Measurements from ENCODE around the gene ZNF117.
"Not testable (repeated sequence)": the region's sequence is repeated elsewhere in the genome, so short reads cannot be mapped to it uniquely, and the experiment has no call there.

ZNF117 gene

DNA sequence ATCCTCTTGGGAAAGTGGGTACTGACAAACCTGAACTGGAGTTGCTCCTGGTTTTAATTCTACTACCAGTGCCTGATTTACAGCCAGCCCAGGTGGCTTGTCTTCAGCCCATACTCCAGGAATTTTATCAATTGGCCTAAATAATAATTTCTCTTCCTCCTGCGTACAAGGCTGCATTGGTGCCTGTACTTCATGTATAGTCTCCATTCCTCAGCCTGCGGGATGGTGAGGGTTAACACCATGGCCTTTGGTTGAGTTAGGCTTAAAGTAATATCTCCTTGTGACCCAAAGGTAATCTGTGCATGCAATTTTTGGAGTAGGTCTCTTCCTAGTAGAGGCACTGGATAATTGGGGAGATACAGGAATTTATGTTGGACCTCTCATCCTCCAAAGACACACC, 5.5 kb upstream of the ZNF117 start:
- DNase-seq: no peak

DNA sequence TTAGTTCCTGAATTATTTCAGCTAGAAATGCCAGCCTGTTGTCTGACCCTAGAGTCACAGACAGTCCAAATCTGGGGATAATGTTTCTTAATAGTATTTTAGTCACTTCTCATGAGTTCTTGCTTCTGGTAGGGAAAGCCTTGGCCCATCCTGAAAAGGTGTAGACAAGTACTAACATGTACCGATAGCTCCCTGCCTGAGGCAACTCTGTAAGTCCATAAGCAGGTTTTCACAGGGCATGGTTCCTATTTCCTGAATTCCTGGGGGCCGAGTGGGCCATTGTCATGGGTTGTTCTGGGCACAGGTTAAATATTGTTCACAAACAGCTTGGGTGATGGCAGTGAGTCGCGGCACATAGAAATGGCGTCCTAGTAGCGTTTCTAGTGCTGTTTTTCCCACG, 3.1 kb upstream of the ZNF117 start:
- no peak for DNase-seq

DNA sequence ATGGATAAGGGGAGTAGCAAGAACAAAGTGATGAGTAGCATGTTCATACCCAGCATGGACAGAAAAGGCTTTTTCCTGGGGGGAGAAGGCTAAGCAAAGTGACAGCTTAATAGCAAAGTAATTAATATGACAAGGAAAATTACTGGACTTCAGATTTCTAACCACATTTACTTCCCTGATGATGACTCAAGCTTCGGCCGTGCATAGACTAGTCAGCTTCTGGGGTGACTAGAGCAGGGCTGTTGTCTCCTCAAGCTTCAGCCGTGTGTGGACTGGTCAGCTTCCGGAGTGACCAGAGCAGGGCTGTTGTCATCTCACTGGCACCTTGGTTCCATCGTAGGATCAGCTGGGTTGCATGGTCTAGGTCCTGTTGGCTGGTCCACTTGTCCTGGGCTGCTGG, 2.1 kb upstream of the ZNF117 start:
- DNase-seq: no peak

DNA sequence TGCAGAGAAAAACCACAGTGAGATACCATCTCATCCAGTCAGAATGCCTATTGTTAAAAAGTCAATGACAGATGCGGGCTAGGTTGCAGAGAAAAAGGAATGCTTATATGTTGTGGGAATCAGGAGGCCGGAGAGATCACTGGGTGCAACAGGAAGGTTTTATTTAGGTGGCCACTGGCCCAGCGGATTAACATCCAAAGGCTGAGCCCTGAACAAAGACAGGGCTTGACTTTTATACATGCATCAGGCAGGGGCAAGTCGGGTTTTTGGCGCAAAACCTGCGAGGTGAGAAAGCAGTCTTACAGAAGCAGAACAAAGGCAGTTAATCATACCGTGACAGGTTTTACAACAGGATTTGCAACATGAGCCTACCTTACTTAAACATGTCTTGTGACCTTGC, 620 bp downstream of the ZNF117 start:
- DNase-seq: no peak

DNA sequence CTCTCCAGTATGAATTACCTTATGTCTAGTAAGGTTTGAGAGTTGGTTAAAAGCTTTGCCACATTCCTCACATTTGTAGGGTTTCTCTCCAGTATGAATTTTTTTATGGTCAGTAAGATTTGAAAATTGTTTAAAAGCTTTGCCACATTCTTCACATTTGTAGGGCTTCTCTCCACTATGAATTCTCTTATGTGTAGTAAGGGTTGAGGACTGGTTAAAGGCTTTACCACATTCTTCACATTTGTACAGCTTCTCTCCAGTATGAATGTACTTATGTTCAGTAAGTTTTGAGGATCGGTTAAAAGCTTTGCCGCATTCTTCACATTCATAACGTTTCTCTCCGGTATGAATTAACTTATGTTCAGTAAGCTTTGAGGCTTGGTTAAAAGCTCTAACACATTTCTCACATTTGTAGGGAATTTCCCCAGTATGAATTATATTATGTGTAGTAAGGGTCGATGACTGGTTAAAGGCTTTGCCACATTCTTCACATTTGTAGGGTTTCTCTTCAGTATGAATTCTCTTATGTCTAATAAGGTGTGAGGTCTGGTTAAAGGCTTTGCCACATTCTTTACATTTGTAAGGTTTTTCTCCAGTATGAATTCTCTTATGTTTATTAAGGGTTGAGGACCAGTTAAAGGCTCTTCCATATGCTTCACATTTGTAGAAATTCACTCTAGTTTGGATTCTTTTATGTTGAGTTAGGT, 12.2 kb downstream of the ZNF117 start:
- DNase-seq: no peak

DNA sequence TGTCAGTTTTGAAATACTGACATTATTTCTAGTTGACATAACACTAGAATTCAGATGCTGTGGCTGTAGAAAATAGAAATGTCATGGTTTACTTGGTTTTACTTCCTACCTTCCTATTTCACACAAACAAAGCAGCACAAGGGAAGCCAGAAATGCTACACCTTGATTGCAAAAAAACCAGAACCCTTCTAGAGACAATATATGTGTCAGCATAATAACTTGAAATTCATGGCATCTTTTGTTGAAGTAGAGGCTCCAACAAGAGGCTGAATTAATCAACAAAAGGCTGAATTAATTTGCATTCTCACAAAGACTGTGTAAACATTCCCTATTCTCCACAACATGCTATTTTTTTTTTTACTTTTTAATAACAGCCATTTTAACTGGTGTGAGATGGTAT, 25.2 kb downstream of the ZNF117 start:
- no peak for DNase-seq

DNA sequence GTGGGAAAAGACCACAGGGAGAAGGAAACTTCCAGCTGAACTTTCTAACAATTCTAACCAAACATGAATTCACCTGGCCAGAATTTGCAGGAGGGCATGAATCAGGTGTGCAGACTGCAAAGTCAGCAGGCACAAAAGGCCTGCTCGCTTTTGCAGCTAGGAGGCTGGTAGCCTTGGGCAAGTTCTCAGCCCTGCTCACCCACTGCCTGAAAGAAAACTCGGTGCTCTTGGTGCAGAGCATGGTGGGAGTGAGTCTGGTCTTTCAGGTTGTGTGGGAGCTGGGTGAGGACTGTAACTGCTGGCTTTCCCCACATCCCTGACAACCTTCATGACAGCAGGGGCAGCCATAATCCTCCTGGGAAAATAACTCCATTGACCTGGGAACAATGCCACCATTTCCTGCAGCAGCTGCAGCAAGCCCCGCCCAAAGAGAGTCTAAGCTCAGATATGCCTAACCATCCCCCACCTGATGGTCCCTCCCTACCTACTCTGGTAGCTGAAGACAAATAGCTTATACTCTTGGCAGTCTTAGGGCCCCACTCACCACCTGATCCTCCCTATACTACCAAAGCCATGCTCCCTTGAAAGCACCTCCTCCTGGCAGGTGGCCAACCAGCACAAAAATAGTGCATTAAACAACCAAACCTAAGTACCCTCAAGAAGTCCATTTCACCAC, 31.6 kb downstream of the ZNF117 start:
- DNase-seq: peak; percentile 85

DNA sequence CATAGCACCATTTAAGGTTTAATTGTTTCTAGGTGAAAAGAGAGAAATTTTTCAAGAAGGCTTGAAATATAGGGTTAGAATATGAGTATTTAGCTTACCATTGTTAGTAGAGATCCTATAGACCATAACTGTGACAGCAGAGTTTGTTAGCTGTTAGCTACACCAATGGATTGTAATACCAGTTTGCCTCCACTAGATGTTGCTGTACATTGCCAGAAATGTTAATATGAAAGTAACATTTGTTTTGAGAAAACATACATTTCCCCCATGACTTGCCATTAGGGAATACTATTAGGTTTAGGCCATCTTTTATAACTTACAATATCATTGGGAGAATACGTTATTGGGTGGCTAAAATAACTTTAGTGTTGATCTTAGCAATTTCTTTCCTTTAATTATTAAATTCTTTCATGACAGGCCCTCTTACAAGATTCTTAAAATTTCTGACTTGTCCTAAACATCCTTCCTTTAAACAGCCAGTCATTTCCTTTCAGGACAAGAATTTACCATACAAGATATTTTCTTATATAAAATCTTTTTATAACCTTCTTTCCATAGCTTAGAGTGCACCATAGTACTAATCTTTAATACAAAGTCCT, 39.5 kb downstream of the ZNF117 start:
- DNase-seq: peak; percentile 20

DNA sequence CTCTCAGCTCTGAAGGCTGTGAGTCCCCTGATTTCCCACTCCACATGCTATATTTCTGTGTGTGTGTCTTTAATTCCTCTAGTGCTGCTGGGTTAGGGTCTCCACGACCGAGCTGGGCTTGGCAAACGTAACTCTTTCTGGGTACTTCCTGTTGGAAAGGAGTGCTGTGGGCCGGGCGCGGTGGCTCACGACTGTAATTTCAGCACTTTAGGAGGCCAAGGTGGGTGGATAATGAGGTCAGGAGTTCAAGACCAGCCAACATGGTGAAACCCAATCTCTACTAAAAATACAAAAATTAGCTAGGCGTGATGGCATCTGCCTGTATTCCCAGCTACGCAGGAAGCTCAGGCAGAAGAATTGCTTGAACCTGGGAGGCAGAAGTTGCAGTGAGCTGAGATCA, 40.2 kb downstream of the ZNF117 start:
- not testable (repeated sequence) for DNase-seq

DNA sequence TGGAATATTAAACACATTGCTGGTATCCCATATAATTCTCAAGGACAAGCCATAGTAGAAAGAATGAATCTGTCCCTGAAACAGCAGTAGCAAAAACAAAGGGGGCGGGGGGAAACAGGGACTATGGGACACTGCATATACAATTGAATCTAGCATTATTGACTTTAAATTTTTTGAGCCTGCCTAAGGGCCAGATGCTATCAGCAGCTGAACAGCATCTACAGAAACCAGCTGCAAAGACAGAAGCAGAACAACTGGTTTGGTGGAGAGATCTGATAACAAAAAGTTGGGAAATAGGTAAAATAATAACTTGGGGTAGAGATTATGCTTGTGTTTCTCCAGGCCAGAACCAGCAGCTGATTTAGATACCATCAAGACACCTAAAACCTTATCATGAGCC, 42.1 kb downstream of the ZNF117 start:
- DNase-seq: not testable (repeated sequence)

DNA sequence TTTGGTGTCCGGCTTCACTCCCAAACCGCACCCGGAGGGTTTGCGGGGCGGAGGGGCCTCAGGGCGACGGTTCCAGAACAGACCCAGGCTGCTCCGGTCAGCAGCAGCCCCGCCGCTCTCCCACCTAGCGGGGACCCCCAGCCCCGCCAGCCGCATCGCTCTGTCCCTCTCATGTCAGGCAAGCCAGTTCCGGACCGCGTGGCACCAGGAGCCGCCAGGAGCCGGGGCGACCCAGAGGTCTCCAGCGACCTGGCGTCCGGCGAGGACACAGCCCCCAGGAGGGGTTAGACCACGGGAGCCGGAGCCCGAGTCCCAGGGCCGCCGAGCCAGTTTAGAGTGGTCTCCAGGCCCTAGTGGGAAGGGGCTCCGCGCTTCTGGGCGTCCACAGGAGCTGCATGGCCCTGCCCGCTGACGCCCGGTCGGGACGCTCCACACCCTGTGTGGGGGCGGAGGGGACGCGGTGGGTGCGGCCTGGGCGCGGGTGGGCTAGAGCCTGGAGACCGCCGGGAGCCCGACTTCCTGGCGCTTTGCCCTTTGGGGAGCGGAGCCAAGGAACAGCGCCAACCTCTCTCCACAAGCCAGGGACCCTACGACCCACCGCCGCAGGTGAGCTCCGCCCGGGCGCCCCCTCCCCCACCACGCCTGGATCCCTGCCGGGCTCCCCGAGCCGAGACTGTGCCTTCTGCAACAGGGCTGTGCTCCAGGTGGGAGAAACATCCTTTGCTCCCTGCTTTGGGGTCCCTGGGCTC, 43.4 kb downstream of the ZNF117 start:
- no peak for DNase-seq

DNA sequence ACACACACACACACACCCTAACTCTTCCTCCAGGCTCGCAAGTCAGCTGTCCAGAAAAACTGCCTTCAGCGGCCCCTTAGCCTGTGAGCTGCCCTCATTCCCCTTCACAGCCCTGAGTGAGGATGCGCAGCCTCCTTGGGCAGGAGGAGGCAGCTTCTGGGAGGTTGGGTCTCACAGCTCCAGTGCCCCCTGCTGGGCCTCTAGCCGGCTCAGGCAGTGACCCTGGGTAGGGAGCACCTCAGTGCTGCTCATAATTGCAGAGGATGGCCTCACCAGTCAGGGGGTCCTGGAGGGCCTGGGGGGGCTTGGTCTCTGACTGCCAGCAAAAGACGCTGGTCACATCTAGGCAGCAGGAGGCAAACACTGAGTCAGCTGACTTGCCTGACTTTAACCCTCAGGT, 44.1 kb downstream of the ZNF117 start:
- DNase-seq: peak; percentile 3

DNA sequence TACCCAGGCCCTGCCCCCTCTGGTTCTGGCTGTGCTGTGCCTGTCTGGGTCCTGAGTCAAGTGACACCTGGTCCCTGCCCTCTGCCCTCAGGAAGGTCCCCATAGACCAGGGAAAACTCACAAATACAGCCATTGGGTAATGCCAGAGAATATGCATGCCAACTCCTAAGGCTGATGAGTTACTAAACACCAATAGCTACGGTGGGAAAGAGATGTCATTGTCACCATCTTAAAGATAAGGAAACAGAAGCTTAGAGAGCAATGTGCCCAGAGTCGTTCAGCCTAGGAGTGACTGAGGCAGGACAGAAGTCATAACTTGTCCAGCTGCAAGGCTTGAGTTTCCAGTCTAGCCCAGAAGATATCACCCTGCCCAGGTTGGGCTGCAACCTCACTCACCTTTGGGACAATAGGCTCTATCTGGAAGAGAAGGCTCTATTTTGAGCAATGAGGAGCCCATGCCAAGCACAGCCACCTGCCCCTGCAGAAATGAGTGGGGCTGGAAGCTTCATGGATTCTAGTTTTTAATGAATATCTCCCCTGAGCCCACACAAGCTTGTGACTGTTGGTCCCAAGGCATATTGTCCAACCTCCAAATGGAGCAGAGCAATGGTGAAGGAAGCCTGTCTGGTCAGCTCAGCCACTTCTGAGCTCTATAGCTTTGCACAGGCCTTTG, 45.2 kb downstream of the ZNF117 start:
- DNase-seq: no peak

DNA sequence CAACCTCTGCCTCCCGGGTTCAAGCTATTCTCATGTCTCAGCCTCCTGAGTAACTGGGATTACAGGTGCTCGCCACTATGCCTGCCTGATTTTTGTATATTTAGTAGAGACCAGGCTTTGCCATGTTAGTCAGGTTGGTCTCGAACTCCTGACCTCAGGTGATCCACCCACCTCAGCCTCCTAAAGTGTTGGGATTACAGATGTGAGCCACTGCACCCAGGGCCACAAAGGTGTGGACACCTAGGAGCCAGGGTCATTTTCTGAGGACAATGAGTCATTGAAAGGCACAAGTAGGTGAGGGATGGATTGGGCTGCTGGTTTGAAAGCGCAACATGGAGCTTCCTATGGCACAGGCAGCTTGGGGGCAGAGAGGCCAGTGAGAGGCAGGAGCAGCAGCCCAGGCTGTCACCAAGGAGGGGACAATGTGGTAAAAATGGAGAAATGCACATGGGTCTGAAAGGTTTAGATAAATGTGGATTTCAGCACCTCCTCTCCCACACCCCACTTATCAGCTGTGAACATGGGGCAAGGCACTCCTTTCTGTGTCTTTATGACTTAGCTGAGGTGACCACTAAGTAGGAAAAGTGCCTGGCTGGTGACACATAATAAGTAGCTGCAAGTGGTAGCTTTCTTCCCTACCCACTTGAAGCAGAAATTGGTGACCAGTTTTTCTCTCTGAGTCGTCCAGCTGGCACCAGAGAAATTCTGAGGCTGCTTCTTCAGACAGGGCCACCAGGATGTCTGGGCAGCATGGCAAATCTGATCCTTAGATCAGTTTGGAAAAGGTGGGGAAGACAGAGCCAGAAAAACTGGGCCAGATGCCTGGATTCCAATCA, 46.0 kb downstream of the ZNF117 start:
- DNase-seq: not testable (repeated sequence)

DNA sequence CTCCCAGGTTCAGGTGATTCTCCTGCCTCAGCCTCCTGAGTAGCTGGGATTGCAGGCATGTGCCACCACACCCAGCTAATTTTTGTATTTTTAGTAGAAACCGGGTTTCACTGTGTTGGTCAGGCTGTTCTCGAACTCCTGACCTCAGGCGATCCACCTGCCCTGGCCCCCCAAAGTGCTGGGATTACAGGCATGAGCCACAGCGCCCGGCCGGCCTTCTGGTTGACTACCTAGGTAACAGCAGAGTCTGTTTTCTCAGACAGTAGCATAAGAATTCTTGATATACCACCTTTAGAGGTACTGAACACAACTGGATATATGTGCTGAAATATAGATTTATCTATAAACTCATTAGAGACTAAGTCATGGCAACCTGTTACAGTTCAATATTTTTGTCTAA, 50.8 kb downstream of the ZNF117 start:
- not testable (repeated sequence) for DNase-seq

DNA sequence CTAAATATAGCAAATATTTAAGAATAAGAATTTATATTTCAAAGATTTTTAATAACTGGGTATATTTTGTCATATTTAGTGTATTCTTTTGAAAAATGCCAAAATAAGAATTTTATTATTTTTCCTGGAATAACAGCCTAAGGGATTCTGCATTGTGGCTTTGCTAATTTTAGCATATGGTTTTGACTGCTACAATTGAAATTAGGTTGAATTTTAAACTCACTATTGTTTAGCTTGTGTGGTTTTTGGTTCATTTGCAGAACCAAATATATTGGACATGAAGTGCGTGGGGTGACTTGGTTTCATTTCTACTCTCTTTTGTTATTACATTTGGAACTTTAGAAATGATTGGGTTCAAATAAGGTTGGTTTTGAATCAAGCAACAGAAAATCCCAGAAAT, 52.3 kb downstream of the ZNF117 start:
- DNase-seq: no peak

DNA sequence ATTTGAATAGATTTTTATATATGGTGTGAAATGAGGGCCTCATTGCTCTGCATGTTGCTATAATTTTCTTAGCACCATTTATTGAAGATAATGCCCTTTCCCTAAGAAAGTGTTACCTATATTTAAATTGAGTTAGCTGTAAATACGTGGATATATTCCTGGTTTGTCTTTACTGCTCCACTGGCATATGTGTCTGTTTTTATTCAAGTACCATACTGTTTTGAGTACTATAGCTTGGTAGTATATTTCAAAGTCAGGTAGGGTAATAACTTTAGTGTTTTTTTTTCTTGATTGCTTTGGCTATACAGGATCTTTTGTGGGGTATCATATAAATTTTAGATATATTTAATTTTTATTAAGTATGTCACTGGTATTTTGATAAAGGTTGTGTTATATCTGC, 56.4 kb downstream of the ZNF117 start:
- DNase-seq: no peak

DNA sequence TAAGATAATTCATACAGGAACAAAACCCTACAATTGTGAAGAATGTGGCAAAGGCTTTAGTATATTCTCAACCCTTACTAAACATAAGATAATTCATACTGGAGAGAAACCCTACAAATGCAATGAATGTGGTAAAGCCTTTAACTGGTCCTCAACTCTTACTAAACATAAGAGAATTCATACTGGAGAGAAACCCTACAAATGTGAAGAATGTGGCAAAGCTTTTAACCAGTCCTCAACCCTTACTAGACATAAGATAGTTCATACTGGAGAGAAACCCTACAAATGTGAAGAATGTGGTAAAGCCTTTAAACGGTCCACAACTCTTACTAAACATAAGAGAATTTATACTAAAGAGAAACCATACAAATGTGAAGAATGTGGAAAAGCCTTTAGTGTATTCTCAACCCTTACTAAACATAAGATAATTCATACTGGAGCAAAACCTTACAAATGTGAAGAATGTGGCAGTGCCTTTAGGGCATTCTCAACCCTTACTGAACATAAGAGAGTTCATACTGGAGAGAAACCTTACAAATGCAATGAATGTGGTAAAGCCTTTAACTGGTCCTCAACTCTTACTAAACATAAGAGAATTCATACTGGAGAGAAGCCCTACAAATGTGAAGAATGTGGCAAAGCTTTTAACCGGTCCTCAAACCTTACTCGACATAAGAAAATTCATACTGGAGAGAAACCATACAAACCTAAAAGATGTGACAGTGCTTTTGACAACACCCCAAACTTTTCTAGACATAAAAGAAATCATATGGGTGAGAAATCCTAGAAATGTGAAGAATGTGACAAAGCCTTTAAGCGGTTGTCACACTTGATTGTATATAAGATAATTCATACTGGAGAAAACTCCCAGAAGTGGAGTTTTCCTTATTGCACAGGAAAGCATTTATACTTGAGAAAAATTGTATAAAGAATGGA, 62.3 kb downstream of the ZNF117 start:
- not testable (repeated sequence) for DNase-seq

Data from DMS79 (cell line).